Measurements from ENCODE around the gene OSGIN1. TPM values are rescaled to one million over a fixed set of nuclear protein-coding genes. Genes with fewer than 3 reads are reported as not detected.
A peak's percentile ranks its signal among the peaks of the same experiment; 100 is the strongest.

Gene OSGIN1
- total RNA-seq, 1 experiment from 2014 or later: 13.9 TPM

GRCh38 chr16:83994703-83995102, 41.7 kb downstream of the OSGIN1 start:
- DNase-seq: no peak
- BruUV-seq (replicated peaks): no TSS peak
- intact Hi-C loops (cut with micrococcal nuclease; ENCODE audit: unreplicated experiment): no loop called here
- peaks cover 11% of the 10 kb centered on the region for H3K36me3 Mint-ChIP-seq (ENCODE audit: insufficient read depth, unreplicated experiment)
- peaks cover 23% of the 10 kb centered on the region for H3K4me1 Mint-ChIP-seq (ENCODE audit: low read depth, unreplicated experiment)
- no peak overlapping the region for H3K4me3 Mint-ChIP-seq (ENCODE audit: low read depth, unreplicated experiment)
- CTCF ChIA-PET: interaction anchor here (1.2 to 1.6 kb wide), 2 partner anchors 19 to 222 kb away, joined by 3 to 7 read pairs; no protein-coding TSS in a partner anchor
- H3K27ac Mint-ChIP-seq (ENCODE audit: unreplicated experiment): peak overlapping the region; percentile 2
- peaks cover 2% of the 10 kb centered on the region for H3K9me3 Mint-ChIP-seq (ENCODE audit: low read depth, unreplicated experiment)
- TF ChIP-seq CTCF (IDR thresholded peaks at IDR 0.05; ENCODE audit: unreplicated experiment): no peak
- H3K27me3 Mint-ChIP-seq (ENCODE audit: unreplicated experiment): peaks cover 13% of the 10 kb centered on the region

- TF ChIP-seq CTCF (IDR thresholded peaks at IDR 0.05; ENCODE audit: unreplicated experiment): no peak
- Mint-ChIP-seq H3K4me1 (ENCODE audit: low read depth, unreplicated experiment) (peaks cover 18% of the 10 kb centered on the region), H3K27me3 (ENCODE audit: unreplicated experiment) (peaks cover 2% of the 10 kb centered on the region), H3K4me3 (ENCODE audit: low read depth, unreplicated experiment) (no peak overlapping the region), H3K27ac (ENCODE audit: unreplicated experiment) (no peak overlapping the region), H3K36me3 (ENCODE audit: insufficient read depth, unreplicated experiment) (peaks cover 11% of the 10 kb centered on the region), H3K9me3 (ENCODE audit: low read depth, unreplicated experiment) (peaks cover 2% of the 10 kb centered on the region)
- intact Hi-C loops (cut with micrococcal nuclease; ENCODE audit: unreplicated experiment): no loop called here
- DNase-seq: no peak
- CTCF ChIA-PET: interaction anchor here (0.5 kb wide), 1 partner anchor 32 kb away, joined by 6 read pairs; no protein-coding TSS in a partner anchor
- BruUV-seq (replicated peaks): no TSS peak
These were observed 42.7 kb downstream of the OSGIN1 start for GRCh38 chr16:83995754-83996153.

- no peak for TF ChIP-seq CTCF (IDR thresholded peaks at IDR 0.05; ENCODE audit: unreplicated experiment)
These were observed 43.6 kb downstream of the OSGIN1 start for GRCh38 chr16:83996481-83997252.

GRCh38 chr16:83998091-83998490, 45.1 kb downstream of the OSGIN1 start:
- Mint-ChIP-seq H3K27me3 (ENCODE audit: unreplicated experiment) (peaks cover 16% of the 10 kb centered on the region), H3K4me1 (ENCODE audit: low read depth, unreplicated experiment) (peaks cover 16% of the 10 kb centered on the region), H3K9me3 (ENCODE audit: low read depth, unreplicated experiment) (no peaks in the 10 kb centered on the region), H3K36me3 (ENCODE audit: insufficient read depth, unreplicated experiment) (peaks cover 11% of the 10 kb centered on the region), H3K4me3 (ENCODE audit: low read depth, unreplicated experiment) (no peak overlapping the region), H3K27ac (ENCODE audit: unreplicated experiment) (no peak overlapping the region)
- CTCF ChIA-PET: no interaction called here
- intact Hi-C loops (cut with micrococcal nuclease; ENCODE audit: unreplicated experiment): no loop called here
- no peak for TF ChIP-seq CTCF (IDR thresholded peaks at IDR 0.05; ENCODE audit: unreplicated experiment)
- DNase-seq: no peak
- no TSS peak for BruUV-seq (replicated peaks)

More at GRCh38 chr16:83996481-83997252, 43.6 kb downstream of the OSGIN1 start:
- BruUV-seq (replicated peaks): no TSS peak
- Mint-ChIP-seq H3K4me3 (ENCODE audit: low read depth, unreplicated experiment) (no peak overlapping the region), H3K9me3 (ENCODE audit: low read depth, unreplicated experiment) (peaks cover 2% of the 10 kb centered on the region), H3K4me1 (ENCODE audit: low read depth, unreplicated experiment) (peaks cover 18% of the 10 kb centered on the region), H3K27me3 (ENCODE audit: unreplicated experiment) (peaks cover 2% of the 10 kb centered on the region), H3K27ac (ENCODE audit: unreplicated experiment) (no peak overlapping the region), H3K36me3 (ENCODE audit: insufficient read depth, unreplicated experiment) (peaks cover 11% of the 10 kb centered on the region)
- CTCF ChIA-PET: no interaction called here
- DNase-seq: no peak
- intact Hi-C loops (cut with micrococcal nuclease; ENCODE audit: unreplicated experiment): no loop called here
